HG03159 (cell line): ENCODE results near the gene TMEM213.
"Not testable (repeated sequence)": the region's sequence is repeated elsewhere in the genome, so short reads cannot be mapped to it uniquely, and the experiment has no call there.

Experiments used
- ATAC-seq: cut with Tn5 transposase; IDR thresholded peaks from one replicate; pipeline ENCODE4 v1.9.1; 2021; ENCODE audit warnings: mild to moderate bottlenecking, moderate library complexity; ENCODE audit not compliant: unreplicated experiment

TMEM213 gene

DNA sequence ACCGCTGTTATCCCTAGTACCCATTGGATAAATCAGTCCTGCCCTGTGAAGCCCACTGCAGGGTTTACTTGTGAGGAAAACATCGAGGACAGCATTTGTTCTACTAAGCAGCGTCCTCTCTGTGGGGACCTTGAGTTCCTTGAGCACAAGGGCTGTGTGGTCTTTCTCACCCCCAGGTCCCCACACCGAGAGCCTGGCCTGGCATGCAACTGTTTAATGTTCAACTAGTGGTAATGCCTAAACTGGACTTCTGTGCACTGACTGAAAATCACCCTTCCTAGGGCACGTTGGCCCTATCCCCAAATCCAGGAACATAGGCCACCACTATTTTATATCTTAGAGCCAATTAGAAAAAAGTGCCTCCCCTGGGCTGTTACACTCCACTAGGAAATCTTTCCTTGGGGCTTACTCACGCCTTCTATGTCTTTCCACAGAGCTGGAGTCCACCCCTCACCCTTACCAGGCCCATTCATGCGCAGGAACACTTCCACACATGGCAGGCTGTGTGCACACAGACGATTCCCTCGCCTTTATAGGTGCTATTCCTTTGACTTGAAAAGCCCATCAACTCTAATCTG lies 1.7 kb upstream of the TMEM213 start:
- ATAC-seq = no peak

DNA sequence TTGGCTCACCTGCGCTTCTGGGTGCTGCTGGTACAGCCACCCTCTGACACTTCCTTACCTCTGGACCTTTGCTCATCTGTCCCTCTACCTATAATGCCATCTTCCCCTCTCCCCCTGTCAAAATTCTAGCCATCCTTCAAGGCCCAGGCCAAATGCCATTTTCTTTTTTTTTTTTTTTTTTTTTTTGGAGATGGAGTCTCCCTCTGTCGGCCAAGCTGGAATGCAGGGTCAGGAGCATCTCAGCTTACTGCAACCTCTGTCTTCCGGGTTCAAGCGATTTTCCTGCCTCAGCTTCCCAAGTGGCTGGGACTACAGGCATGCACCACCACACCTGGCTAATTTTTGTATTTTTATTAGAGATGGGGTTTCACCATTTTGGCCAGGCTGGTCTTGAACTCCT lies 748 bp upstream of the TMEM213 start:
- ATAC-seq = not testable (repeated sequence)

DNA sequence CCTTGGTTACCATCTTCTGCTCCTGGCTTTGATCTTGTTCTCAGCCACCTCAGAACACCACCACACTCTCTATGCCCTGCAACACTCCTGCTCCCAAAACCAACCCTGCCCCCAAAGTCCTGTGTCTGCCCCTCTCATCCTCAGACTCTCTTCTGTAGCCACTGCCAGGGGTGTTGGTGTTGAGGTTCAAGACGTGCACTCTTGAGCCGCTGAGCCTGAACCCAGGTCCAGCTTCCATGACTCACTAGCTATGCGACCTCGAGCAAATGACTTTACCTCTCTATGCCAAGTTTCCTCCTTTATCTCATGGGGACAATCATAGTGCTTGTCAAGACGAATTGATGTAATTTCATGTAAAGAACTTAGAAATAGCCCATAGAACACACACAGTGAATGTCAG lies 1.0 kb downstream of the TMEM213 start:
- no peak for ATAC-seq

DNA sequence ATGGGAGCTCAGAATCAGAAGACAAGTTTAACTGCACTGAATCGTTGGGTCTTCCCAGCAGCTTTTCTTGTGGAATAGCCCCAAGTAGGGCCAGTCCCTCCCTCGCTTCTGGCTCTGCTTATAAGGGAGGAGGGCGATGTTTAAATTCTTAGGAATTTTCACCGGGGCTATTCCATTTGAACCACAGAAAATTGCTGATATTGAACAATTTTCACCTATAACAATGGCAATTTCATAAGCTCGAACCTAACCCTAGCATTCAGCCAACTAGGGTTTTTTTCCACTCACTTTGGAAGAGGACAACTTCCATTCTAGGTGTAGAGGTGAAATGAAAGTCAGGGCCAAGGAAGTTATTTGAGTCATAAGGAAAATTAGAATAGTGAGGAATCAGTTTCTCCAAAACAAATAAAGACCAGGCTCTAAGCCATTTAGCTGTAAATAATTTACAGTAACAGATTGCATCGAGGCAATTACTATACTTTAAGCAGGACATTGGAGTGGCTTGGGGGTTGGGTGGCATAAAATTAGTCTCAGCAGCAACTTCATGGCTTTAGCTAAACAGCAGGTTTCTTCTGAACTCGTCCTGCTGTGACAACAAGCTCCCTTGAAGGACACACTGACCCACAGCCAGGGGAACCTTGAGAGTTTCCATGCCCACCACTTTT lies 1.7 kb downstream of the TMEM213 start:
- no peak for ATAC-seq

DNA sequence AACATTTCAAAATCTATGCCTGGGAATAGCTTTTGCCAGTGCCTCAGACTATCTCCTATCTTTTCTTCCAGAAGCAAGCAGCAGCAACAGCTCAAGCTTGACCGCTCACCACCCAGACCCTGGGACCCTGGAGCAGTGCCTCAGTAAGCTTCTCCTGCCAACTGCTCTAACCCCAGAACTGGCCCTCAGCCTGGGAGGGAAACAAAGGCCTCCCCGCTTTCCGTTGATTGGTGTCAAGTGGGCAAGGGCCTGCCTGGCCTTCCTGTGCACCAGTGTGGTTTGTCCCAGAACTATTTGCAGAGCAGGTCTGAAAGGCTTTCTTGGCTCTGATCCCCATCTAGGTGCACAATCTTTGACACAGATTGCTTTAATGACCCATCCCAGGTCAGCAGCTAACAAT lies 3.5 kb downstream of the TMEM213 start:
- no peak for ATAC-seq

DNA sequence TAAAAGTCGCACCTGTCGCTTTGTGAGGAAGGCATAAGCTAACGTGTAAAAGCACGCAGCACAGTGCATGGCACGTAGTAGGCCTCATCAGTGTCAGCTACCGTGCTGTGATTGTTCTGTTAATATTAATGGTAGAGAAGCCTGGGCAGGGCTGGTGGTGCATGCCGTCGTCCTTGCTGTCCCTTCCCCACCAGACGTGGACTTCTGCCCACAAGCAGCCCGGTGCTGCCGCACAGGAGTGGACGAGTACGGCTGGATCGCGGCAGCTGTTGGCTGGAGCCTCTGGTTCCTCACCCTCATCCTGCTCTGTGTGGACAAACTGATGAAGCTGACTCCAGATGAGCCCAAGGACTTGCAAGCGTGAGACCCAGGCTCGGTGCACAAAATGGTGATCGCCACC lies 4.9 kb downstream of the TMEM213 start:
- ATAC-seq = no peak

DNA sequence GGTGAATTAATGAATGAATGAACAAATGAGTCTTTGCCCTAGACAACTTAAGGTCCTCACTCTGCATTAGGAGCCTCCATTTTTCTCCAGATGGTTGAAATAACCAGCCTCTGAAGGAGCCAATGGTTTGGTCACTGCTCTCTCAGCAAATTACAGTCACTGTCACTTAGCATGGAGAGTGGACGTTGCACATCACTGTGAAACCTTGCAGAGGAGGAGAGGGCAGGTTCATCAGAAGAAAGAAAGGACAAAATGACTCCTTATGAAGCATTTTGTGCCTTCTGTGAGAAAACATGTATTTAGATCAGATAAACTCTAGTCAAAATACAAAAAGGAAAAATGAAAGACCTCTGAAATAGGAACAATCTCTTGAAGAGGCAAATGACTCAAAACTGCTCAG lies 6.8 kb downstream of the TMEM213 start:
- no peak for ATAC-seq

DNA sequence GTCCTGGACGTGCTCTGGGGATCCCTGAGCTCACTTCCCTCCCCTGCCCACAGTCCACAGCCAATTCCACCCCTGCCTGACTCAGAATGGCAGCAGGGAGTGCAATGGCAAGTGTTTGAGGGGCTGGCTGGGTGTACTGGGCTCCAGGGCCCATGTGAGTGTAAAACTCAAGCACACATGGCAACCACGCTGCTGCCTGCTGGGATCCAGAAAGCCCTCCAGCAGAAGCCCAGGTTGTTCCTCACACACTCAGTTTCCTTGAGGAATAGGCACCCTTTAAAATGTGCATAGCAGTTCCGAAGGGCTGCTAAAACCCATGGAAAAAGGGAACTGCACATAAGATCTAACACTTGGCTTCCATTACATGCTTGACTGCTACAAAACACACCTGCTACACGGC lies 11.6 kb downstream of the TMEM213 start:
- no peak for ATAC-seq

DNA sequence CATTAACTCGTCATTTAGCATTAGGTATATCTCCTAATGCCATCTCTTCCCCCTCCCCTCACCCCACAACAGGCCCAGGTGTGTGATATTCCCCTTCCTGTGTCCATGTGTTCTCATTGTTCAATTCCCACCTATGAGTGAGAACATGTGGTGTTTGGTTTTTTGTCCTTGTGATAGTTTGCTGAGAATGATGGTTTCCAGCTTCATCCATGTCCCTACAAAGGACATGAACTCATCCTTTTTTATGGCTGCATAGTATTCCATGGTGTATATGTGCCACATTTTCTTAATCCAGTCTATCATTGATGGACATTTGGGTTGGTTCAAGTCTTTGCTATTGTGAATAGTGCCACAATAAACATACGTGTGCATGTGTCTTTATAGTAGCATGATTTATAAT lies 13.5 kb downstream of the TMEM213 start:
- not testable (repeated sequence) for ATAC-seq

DNA sequence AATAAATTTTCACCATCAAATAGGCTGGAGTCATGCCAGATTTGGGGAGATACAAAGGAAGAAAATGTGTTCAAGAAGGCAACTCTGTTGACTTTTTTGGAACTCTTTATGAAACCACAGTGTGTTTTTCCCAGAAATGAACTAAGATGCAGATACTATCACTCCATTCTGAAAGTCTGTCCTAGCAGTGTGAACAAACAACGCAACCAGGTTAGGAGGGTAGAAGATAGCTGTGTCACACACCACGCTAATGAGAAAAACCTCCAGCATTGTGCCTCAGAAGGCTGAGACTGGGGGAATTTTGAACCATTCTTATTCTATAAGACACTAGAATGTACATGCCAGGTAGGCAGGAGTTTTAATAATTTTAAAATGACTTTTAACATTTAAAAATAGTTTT lies 16.2 kb downstream of the TMEM213 start:
- no peak for ATAC-seq

DNA sequence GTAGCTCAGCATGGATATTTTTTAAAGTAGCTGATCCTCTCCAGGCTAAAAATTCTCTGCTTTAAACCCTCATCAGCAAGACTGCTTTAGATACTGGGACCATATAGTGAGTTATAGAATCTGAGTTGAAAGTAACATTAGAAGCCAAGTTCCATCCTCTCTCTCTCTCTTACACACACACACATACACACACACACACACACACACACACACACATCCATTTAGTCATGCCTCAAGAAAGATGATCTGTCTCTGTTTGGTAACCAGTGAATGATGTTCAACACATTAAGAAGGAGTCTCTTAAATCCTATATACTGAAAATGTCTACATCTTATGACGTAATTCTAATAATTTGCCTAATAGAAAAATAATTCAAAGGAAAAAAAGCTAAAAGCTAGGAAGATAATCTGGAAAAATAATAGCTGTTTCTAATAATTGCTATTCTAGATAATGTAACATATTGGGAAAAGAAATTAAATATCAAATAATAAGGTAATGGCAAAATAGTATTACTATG lies 17.1 kb downstream of the TMEM213 start:
- ATAC-seq = no peak

DNA sequence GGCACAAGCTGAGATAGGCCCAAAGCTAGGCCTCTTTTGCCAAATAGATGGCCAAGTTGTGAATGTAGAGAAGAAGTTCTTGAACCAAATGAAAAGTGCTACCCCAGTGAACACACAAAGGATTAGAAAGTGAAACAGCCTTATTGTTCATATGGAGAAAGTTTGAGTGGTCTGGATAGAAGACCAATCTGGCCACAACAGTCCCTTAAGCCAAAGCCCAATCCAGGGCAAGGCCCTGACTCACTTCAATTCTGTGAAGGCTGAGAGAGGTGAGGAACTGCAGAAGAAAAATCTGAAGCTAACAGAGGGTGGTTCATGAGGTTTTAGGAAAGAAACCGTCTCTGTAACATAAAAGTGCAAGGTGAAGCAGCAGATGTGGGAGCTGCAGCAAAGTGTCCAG lies 18.9 kb downstream of the TMEM213 start:
- ATAC-seq = no peak

DNA sequence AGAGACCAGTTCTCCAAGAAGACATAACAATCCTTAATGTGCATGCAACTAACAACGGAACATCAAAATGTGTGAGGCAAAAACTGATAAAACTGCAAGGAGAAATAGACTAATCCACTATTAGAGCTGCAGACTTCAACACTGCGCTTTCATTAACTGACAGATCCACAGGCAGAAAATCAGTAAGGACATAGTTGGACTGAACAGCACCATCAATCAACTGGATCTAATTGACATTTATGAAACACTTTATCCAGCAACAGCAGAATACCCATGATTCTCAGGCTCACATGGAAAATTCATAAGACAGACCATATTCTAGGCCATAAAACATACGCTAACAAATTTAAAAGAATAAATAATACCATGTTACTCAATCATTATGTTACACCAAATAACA lies 21.8 kb downstream of the TMEM213 start:
- ATAC-seq = no peak

DNA sequence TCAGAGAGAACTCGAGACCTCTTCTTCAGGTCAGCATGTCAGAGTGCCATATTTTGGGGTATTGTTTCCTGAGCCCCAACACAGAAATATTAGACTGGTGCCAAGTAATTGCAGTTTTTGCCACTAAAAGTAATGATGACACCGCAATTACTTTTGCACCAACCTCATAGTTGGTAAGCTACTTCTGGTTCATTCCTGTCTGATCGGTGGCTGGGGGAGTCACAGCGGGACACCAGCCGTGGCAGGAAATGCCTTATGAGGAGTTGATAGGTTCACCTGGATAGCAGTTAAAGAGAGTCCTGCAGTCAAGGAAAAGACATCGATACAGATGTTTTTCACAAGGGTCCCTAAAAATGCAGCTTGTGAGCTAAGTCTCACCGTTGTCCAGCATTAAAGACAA lies 24.1 kb downstream of the TMEM213 start:
- no peak for ATAC-seq

DNA sequence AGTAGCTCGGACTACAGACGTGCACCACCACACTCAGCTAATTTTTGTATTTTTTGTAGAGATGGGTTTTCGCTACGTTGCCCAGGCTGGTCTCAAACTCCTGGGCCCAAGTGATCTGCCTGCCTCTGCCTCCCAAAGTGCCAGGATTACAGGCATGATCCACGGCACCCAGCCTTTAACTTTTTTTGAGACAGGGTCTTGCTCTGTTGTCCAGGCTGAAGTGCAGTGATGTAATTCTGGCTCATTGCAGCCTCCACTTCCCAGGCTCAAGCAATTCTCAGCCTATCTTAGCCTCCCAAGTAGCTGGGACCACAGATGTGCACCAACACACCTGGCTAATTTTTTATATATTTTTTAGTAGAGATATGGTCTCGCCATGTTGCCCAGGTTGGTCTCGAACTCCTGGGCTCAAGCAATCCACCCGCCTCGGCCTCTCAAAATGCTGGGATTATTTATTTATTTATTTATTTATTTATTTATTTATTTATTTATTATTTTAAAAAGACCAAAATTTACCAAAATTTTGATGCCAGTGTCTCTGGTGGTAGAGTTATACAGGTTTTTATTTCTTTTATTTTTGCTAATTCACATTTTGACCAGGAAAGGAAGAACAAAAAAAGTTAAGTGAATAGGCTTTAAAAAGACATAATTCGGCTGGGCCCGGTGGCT lies 25.2 kb downstream of the TMEM213 start:
- ATAC-seq = no peak

DNA sequence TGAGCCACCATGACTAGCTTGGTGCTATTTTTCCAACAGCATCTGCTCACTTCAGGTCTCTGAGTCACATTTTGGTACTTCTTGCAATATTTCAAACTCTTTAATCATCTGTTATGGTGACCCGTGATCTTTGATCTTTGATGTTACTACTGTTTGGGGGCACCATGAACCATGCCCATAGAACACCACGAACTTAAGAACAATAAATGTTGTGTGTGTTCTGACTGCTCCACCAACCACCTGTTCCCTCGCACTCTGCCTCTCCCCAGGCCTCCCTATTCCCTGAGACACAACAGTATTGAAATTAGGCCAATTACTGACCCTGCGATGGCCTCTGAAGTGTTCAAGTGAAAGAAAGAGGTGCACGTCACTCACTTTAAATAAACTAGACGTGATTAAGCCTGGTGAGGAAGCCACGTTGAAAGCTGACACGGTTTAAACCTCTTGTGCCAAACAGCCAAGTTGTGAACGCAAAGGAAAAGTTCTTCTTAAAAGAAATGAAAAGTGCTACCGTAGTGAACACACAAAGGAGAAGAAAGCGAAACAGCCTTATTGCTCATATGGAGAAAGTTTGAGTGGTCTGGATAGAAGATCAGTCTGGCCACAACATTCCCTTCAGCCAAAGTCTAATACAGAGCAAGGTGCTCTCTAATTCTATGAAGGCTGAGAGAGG lies 27.4 kb downstream of the TMEM213 start:
- ATAC-seq = no peak

DNA sequence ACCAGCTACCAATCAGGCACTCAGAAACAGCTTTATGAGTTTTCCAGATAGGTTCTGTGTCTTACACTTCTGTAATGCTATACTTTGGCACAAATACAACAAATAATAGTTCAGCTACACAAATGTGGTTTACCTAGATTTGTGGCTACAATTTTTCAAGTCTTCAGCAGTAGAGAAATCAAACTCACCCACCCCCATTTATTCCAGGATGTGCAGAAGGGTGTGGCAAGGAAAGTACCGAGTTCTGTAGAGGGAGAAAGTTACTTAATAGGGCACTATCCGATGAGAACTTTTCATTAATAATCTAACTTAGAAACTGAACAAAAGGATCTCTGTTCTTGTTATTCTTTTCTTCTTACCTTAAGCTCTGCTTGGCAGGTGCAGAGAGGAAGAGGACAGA lies 30.5 kb downstream of the TMEM213 start:
- no peak for ATAC-seq

DNA sequence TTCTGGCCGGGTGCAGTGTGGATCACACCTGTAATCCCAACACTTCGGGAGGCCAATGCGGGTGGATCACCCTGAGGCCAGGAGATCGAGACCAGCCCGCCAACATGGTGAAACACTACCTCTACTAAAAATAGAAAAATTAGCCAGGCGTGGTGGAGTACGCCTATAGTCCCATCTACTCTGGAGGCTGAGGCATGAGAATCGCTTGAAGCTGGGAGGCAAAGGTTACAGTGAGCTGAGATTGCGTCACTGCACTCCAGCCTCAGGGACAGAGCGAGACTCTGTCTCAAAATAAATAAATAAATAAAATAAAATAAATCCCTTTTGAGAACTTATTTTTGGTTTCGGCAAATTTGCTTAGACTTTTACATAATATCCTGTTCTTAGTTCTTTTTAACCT lies 31.5 kb downstream of the TMEM213 start:
- no peak for ATAC-seq

DNA sequence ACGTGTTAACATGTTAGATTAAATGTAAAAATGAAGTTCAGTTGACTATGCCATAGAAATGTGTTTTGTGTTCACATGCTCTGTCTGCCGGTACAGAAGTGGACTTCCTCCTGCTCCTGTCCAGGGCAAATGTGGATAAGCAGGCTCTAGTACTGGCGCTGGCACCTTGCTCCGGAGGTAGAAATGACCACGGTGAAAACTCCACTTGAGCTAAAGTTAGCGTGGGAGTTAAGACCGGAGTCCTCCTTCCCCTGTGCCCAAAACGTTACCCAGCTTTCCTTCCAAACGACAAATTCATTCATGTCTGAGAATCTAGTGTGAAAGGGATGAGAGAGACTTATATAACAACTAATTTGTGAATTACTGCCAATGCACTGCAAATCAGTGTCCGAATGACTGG lies 35.2 kb downstream of the TMEM213 start:
- ATAC-seq = no peak

DNA sequence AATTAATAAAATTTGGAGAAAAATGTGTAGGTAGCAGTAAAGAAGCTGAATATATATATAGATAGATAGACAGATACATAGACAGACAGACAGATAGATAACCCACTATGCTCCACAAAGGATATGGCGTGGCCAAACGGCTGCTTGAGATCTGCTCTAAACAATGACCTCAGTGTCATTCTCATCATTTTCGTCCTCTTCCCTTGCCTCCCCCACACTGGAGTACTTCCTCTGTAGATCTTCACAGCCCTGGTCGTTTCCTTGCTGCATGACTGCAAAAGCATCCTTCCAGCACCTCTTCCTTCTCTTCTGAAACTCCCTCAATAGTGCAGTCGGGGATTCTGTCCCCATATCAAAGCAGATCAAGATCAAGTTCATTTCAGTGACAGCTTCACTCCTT lies 35.8 kb downstream of the TMEM213 start:
- ATAC-seq = no peak

DNA sequence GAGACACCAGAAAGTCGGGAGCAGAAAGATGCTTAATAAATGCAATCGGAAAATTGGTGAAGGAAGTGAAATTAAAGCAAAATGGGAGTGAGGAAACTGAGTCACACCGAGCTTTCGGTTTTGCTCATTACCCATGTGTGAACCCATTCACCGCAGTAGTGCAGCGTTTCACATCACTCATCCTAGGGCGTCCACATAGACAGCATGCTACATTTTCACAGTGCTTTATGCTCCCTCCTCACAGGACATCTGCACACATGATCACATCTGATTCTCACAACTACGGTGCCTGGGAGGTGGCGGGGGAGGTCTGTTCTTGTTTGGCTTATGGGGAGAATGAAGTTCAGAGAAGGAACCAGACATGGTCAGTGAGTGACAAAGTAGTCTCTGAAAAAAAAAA lies 36.8 kb downstream of the TMEM213 start:
- no peak for ATAC-seq

DNA sequence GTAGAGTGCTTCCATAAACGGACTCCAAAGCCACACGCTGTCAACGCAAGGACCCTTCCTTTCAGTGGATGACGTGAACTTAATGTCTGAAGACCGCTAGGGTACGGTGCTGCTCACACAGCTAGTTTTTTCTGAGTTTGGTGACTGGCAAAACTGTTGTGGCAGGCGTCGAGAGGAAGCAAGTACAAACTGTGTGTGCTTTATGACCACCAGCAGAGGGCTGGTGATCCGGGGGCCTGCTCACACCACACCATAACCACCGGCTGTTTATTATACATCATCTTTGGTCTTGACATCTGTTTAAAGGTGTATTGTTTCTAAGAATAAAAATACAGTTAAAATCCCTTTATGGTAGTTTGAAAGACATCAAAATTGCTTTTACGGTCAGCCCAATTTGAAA lies 37.3 kb downstream of the TMEM213 start:
- ATAC-seq = no peak
